Transverse colon (tissue), 4 donors: ENCODE results near the gene TMEM45B. TPM values are rescaled to one million over a fixed set of nuclear protein-coding genes. Genes with fewer than 3 reads are reported as not detected.
A peak's percentile ranks its signal among the peaks of the same experiment; 100 is the strongest.

Source experiments
- DNase-seq: peaks from one replicate; pipeline ENCODE4 v3.0.0-alpha.2; 2019
- H3K27ac ChIP-seq, 4 donors: fragments of 200-600 bp; sonication (generic); 2 replicates each; pipeline ENCODE4 v1.5.1; 2016 to 2018; ENCODE audit warnings: inconsistent platforms in 4 of 4
- H3K27me3 ChIP-seq: fragments of 200-600 bp; sonication (generic); 2 replicates; pipeline ENCODE4 v1.5.1; 2017; ENCODE audit warnings: inconsistent platforms
- H3K36me3 ChIP-seq, 4 donors: fragments of 200-600 bp; sonication (generic); 2 replicates each; pipeline ENCODE4 v1.5.1; 2017 to 2019; ENCODE audit warnings: inconsistent platforms in 4 of 4
- H3K4me1 ChIP-seq, 4 donors: fragments of 200-600 bp; sonication (generic); 2 replicates each; pipeline ENCODE4 v1.5.1; 2017 to 2020; ENCODE audit warnings: inconsistent platforms in 4 of 4
- H3K4me3 ChIP-seq, 4 donors: fragments of 200-600 bp; sonication (generic); 1 replicate in 1 of 4; 2 replicates in 3 of 4; pipeline versions ENCODE4 v1.5.1 to v1.6.1; 2017 to 2019; ENCODE audit warnings: inconsistent platforms in 4 of 4
- H3K9me3 ChIP-seq, 2 donors: fragments of 200-600 bp; sonication (generic); 2 replicates each; pipeline ENCODE4 v1.5.1; 2017 to 2019; ENCODE audit warnings: inconsistent platforms in 2 of 2
- CTCF ChIP-seq, 5 experiments: fragments of 200-600 bp in 3 of 5; fragments of 450-650 bp in 2 of 5; sonication (generic) in 3 of 5; IDR thresholded peaks; 1 replicate in 2 of 5; 2 replicates in 3 of 5; pipeline ENCODE4 v1.5.1; 2016 to 2017; ENCODE audit warnings: antibody characterized with exemption in 5 of 5, inconsistent platforms in 3 of 5, mild to moderate bottlenecking in 2 of 5, moderate library complexity in 1 of 5
- EP300 ChIP-seq: sonication (generic); formaldehyde crosslinking; IDR thresholded peaks from one replicate; pipeline ENCODE4 v1.6.1; 2017; ENCODE audit warnings: antibody characterized with exemption, low read depth
- POLR2A ChIP-seq: fragments of 450-650 bp; IDR thresholded peaks from one replicate; pipeline ENCODE4 v1.6.1; 2016; ENCODE audit warnings: antibody characterized with exemption, mild to moderate bottlenecking, moderate library complexity
- POLR2AphosphoS5 ChIP-seq, 3 donors: sonication (generic); formaldehyde crosslinking; IDR thresholded peaks; one replicate each; pipeline ENCODE4 v1.6.1; 2016; ENCODE audit warnings: antibody characterized with exemption in 3 of 3
- WGBS, 2 donors: methylation state at CpG; one replicate each; pipeline ENCODE4 v1.1.5; 2018; ENCODE audit warnings: low coverage in 1 of 2; 5-methylcytosine and 5-hydroxymethylcytosine counted together
- in situ Hi-C, 4 donors: fragments of 200-750 bp; cut with MboI; loops; one replicate each; pipeline versions ENCODE4 v1.15.0 to v1.15.1; 2017; ENCODE audit warnings: low sequenced_read_pairs in 3 of 4, low pct_ligation_motif_present in 1 of 4, low pct_unique_long_range_greater_than_20kb in 1 of 4
- intact Hi-C: fragments of 100-400 bp; cut with DNase I; formaldehyde crosslinking; loops from one replicate; pipeline ENCODE4 v1.15.1; 2023; ENCODE audit warnings: low total_unique reads
- small RNA-seq, 4 donors: library from RNA; depleted of rRNA; stranded (forward); fragments of <200 nt; gene quantifications; one replicate each; pipeline ENCODE3, GENCODE V24; 2016
- total RNA-seq, 4 donors: library from RNA; depleted of rRNA; stranded (reverse); fragments of >200 nt; gene quantifications; one replicate each; pipeline ENCODE4 v1.1.0, GENCODE V29; 2016

TMEM45B gene
- total RNA-seq, 4 donors from 2014 or later, result 42.2 to 336 (median 205) TPM

- intact Hi-C loops (no loop called here), in situ Hi-C loops (no loop called here)
- DNase-seq, result no peak
- Histone ChIP-seq H3K36me3 (peaks cover 0 to 14% (median 6%) of the 10 kb centered on the region in 4 donors), H3K4me3 (peak overlapping the region; percentile 66 to 97 (median 88)), H3K27me3 (no peaks in the 10 kb centered on the region), H3K4me1 (peaks cover 10 to 15% (median 13%) of the 10 kb centered on the region in 4 donors), H3K27ac (peak overlapping the region; percentile 84 to 92 (median 86)), H3K9me3 (no peaks in the 10 kb centered on the region)
- no peak for TF ChIP-seq POLR2AphosphoS5 (IDR thresholded peaks at IDR 0.05)
- no peak for TF ChIP-seq EP300
- no peak for TF ChIP-seq CTCF (IDR thresholded peaks at IDR 0.05)
- TF ChIP-seq POLR2A, result no peak
- WGBS, 2 donors, result 21 to 31% methylated on average over 7 to 13 of the region's 13 CpGs
Observed at GRCh38 chr11:129894278-129895125, 78.9 kb downstream of the TMEM45B start.

DNA sequence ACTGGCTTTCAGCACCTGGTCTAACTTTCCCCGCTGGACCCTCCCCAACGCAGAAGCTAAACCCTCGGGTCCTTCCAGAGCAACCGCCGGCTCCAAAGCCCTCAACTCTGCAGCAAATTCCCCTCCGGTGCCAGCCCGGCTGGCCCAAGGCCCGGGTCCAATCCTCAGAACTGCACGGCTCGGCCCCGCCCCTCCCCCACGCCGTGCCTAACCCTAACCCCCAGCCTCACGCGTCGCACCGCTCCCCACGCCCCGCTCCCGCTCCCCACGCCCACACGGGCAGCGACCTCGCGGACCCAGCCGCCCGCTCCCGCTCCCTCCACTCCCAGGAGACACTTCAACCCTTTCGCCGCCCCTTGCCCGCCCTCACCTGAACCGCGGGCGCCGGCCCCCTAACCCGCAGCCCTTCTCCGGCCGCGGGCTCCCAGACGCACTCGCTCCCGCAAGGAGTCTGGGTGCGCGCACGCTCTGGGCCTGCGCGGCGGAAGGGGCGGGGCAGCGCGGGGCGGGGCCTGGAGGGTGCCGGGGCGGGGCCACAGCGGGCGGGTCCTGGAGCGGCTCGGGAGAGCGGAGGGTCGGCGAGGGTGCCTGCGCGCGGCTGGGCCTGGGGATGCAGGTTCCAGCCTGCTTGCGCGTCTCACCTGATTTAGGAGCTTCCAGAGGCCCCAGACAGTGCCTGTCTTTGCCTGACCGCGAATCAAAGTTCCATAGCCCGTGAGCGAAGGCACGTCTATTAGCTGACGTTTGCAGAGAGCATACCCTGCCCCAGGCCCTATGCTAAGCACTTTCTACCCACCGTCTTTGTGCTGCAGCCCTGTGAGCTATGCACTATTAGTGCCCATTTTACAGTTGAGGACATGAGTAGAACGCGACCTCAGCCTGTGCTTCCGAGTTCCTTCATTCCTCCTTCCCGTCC is 79.7 kb downstream of the TMEM45B start, which contains the start of gene NFRKB:
NFRKB (minus strand) TSS at position 453 of the 916 bp plus-strand sequence. CDS start 2,729 bp downstream, outside the sequence.
- WGBS, 2 donors, result 0 to 1% methylated on average over 7 to 65 of the region's 77 CpGs
- in situ Hi-C loops (no loop called here), intact Hi-C loops (no loop called here)
- DNase-seq, result peak; percentile 93
- Histone ChIP-seq H3K4me1 (peaks cover 10 to 15% (median 13%) of the 10 kb centered on the region in 4 donors), H3K36me3 (peaks cover 0 to 14% (median 6%) of the 10 kb centered on the region in 4 donors), H3K27ac (peak within 1 kb of the TSS; percentile 84 to 92 (median 86)), H3K27me3 (no peaks in the 10 kb centered on the region), H3K9me3 (no peaks in the 10 kb centered on the region), H3K4me3 (peak within 1 kb of the TSS; percentile 66 to 97 (median 88))
- TF ChIP-seq POLR2A (peak; percentile 64), EP300 (no peak), POLR2AphosphoS5 (IDR thresholded peaks at IDR 0.05) (peak; percentile 63 to 83 (median 78))

- Histone ChIP-seq H3K27me3 (no peaks in the 10 kb centered on the region), H3K4me1 (peaks cover 10 to 15% (median 13%) of the 10 kb centered on the region in 4 donors), H3K27ac (peak overlapping the region; percentile 84 to 92 (median 86)), H3K9me3 (no peaks in the 10 kb centered on the region), H3K36me3 (peaks cover 0 to 12% (median 6%) of the 10 kb centered on the region in 4 donors), H3K4me3 (peak overlapping the region in 3 of 4 donors; percentile 66 to 97 (median 88))
- 59 to 71% methylated on average over 4 to 9 of the region's 9 CpGs for WGBS, 2 donors
- in situ Hi-C loops, result no loop called here
- intact Hi-C loops, result no loop called here
- no peak for DNase-seq
- no peak for TF ChIP-seq CTCF (IDR thresholded peaks at IDR 0.05)
- TF ChIP-seq POLR2AphosphoS5 (IDR thresholded peaks at IDR 0.05), result no peak
- TF ChIP-seq POLR2A, result no peak
- TF ChIP-seq EP300, result no peak
Observed at GRCh38 chr11:129896062-129896461, 80.4 kb downstream of the TMEM45B start.

GRCh38 chr11:129905402-129905801 is 89.8 kb downstream of the TMEM45B start:
- H3K9me3 ChIP-seq, result no peaks in the 10 kb centered on the region
- WGBS, 2 donors, result 93 to 100% methylated on average over 4 to 8 of the region's 8 CpGs

More at GRCh38 chr11:129905402-129905801, 89.8 kb downstream of the TMEM45B start:
- H3K27ac ChIP-seq, result no peak overlapping the region
- no peak overlapping the region for H3K4me3 ChIP-seq
- in situ Hi-C loops (no loop called here), intact Hi-C loops (no loop called here)
- H3K36me3 ChIP-seq, result peaks cover 0 to 13% (median 0%) of the 10 kb centered on the region in 4 donors
- TF ChIP-seq POLR2AphosphoS5 (IDR thresholded peaks at IDR 0.05), result no peak
- TF ChIP-seq EP300, result no peak
- TF ChIP-seq POLR2A, result no peak
- no peak for TF ChIP-seq CTCF (IDR thresholded peaks at IDR 0.05)
- no peak for DNase-seq
- H3K4me1 ChIP-seq, result no peaks in the 10 kb centered on the region
- H3K27me3 ChIP-seq, result no peaks in the 10 kb centered on the region

Small RNAs within 50 kb of the gene (small RNA-seq; reads per million reads assigned to genes)
- 0 reads per million in 4 donors for gene AP003327.1

Other genes with a start within 250 kb of the TMEM45B start
- gene NFRKB, start 79.7 kb downstream of the TMEM45B start, total RNA-seq, result 10 to 100 TPM; 28.7 to 79.2 (median 37.0) TPM
- 10 to 100 TPM; 11.3 to 22.4 (median 15.5) TPM for gene PRDM10, start 187.0 kb downstream of the TMEM45B start, total RNA-seq